PC-9 (cell line): ENCODE measurements around the gene ETNK2. TPM values are rescaled to one million over a fixed set of nuclear protein-coding genes. Genes with fewer than 3 reads are reported as not detected.

ENCODE experiments used
- BruUV-seq: library from RNA; stranded (reverse); fragments of 400-500 nt; replicated peaks from 2 replicates; lab custom pipeline; 2021; lab: Mats Ljungman, UMichigan
- CTCF ChIA-PET: fragments of 300-600 bp; sonication (Branson Sonifier 250); formaldehyde crosslinking; loops from one replicate; lab custom pipeline; 2022; ENCODE audit warnings: antibody characterized with exemption; lab: Charles Lee
- POLR2A ChIA-PET: fragments of 300-600 bp; sonication (Branson Sonifier 250); formaldehyde crosslinking; loops from one replicate; lab custom pipeline; 2022; ENCODE audit warnings: antibody characterized with exemption; ENCODE audit not compliant: unreplicated experiment; lab: Charles Lee
- DNase-seq, 2 experiments: peaks; one replicate each; pipeline versions ENCODE4 v3.0.0 to v3.0.0-alpha.2; 2015 to 2022; ENCODE audit warnings: mixed read lengths in 1 of 2
- H2AFZ ChIP-seq: fragments of 200-600 bp; sonication (generic); 2 replicates; pipeline ENCODE4 v1.8.1; 2017; ENCODE audit warnings: antibody characterized with exemption
- H3F3A ChIP-seq: fragments of 200-600 bp; sonication (generic); 2 replicates; pipeline ENCODE4 v1.8.1; 2017; ENCODE audit warnings: antibody characterized with exemption, mild to moderate bottlenecking, low read depth; ENCODE audit not compliant: insufficient read depth
- H3K27ac ChIP-seq: fragments of 200-600 bp; sonication (generic); 2 replicates; pipeline ENCODE4 v1.6.1; 2016; ENCODE audit warnings: mixed run types
- H3K27me3 ChIP-seq: fragments of 200-600 bp; sonication (generic); 2 replicates; pipeline ENCODE4 v1.6.1; 2016; ENCODE audit warnings: low read depth, mixed run types; ENCODE audit not compliant: insufficient read depth
- H3K36me3 ChIP-seq: fragments of 200-600 bp; sonication (generic); 2 replicates; pipeline ENCODE4 v1.6.1; 2016; ENCODE audit warnings: low read depth, mixed run types
- H3K4me1 ChIP-seq: fragments of 200-600 bp; sonication (generic); replicated peaks from 2 replicates; pipeline ENCODE4 v1.6.1; 2016; ENCODE audit warnings: mixed run types; ENCODE audit not compliant: insufficient read depth
- H3K4me2 ChIP-seq: fragments of 200-600 bp; sonication (generic); 2 replicates; pipeline ENCODE4 v1.6.1; 2017; ENCODE audit warnings: mixed run types
- H3K4me3 ChIP-seq: fragments of 200-600 bp; sonication (generic); 2 replicates; pipeline ENCODE4 v1.6.1; 2016; ENCODE audit warnings: mixed run types
- H3K79me2 ChIP-seq: fragments of 200-600 bp; sonication (generic); 2 replicates; pipeline ENCODE4 v1.6.1; 2017; ENCODE audit warnings: low read depth, mixed run types
- H3K9me2 ChIP-seq: fragments of 200-600 bp; sonication (generic); 2 replicates; pipeline ENCODE4 v1.8.1; 2017; ENCODE audit warnings: mild to moderate bottlenecking; ENCODE audit not compliant: insufficient read depth
- H3K9me3 ChIP-seq: fragments of 200-600 bp; sonication (generic); 2 replicates; pipeline ENCODE4 v1.8.1; 2016; ENCODE audit warnings: low read depth; ENCODE audit not compliant: insufficient read depth
- H4K20me1 ChIP-seq: fragments of 200-600 bp; sonication (generic); 2 replicates; pipeline ENCODE4 v1.8.1; 2017; ENCODE audit not compliant: insufficient read depth
- EZH2 ChIP-seq: fragments of 200-600 bp; sonication (generic); IDR thresholded peaks from 2 replicates; pipeline ENCODE4 v1.8.0; 2017; ENCODE audit warnings: antibody characterized with exemption, low read depth
- intact Hi-C: fragments of 100-400 bp; cut with micrococcal nuclease; formaldehyde crosslinking; loops from one replicate; pipeline ENCODE4 v1.10.0; 2022; ENCODE audit not compliant: unreplicated experiment
- total RNA-seq: library from RNA; stranded (reverse); gene quantifications from 2 replicates; pipeline ENCODE4 v1.2.3, GENCODE V29; 2021
- TF ChIP-seq, protein P1 (sequence below): fragments of 200-600 bp; sonication (generic); conservative IDR thresholded peaks from 2 replicates; pipeline ENCODE4 v1.6.1; 2017; ENCODE audit warnings: mixed run types, antibody characterized with exemption, mild to moderate bottlenecking, moderate library complexity

The ETNK2 gene
- total RNA-seq, 1 experiment from 2014 or later: 16.3 TPM

DNA sequence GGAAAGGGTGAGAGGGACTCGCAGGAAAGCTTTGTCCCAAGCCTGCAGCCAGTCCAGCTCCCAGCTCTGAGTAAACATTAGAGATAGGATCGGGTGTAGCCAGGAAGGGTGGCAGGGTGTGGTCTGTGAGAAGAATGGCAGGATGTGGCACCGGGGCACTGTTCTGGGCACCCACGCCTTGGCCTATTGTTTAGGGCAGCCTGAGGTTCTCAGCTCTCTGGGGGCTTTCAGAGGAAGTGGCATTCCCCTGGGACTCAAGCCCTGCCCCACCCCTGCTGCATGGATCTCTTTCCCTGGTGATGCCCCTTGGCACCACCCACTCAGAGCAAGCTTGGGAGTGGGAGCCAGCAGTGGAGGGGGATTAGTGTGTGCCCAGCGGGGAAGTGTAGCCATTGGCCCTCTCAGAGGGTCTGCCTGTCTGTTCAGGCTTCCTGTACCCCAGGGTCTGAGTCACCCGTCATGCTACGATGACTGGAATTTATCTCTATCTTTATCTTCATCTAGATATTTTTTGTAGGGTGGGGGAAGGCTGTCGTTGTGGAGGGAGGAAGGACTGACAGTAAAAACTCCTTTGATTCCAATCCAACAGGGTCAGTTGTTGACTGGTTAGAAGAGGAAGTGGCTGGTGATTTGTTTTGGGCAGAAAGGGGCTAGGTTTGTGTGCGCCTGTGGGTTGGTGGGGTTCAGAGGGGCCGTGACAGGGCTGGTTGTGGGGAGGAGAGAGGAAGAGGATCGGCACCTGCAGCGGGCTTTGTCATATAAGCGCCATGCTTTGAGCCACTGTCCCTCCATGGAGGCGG lies 47.3 kb downstream of the ETNK2 start:
- peak overlapping the region; percentile 38 for H3K4me3 ChIP-seq
- H3K9me2 ChIP-seq: no peaks in the 10 kb centered on the region
- ChIA-PET POLR2A (no interaction called here), CTCF (interaction anchor here (0.6 to 1.1 kb wide), 3 partner anchors 8 to 233 kb away, joined by 3 read pairs; no protein-coding TSS in a partner anchor)
- no peaks in the 10 kb centered on the region for H3K9me3 ChIP-seq
- H2AFZ ChIP-seq: no peak overlapping the region
- no TSS peak for BruUV-seq
- intact Hi-C loops: loop anchor here (1.0 to 2.0 kb wide), 4 partner anchors 22 to 234 kb away; no protein-coding TSS in a partner anchor
- peaks cover 85% of the 10 kb centered on the region for H3K4me1 ChIP-seq
- peak overlapping the region; percentile 96 for H3K27ac ChIP-seq
- H4K20me1 ChIP-seq: no peaks in the 10 kb centered on the region; the same call in 1 of the 2 replicates
- 0 out of 2 replicates have a peak, but pooled peaks cover 11% of the 10 kb centered on the region for H3K36me3 ChIP-seq
- peak overlapping the region; percentile 77 for H3K4me2 ChIP-seq
- H3F3A ChIP-seq: peaks cover 65% of the 10 kb centered on the region
- peak; percentile 88 to 92 for DNase-seq
- TF ChIP-seq EZH2: no peak
- TF ChIP-seq, protein P1, sequence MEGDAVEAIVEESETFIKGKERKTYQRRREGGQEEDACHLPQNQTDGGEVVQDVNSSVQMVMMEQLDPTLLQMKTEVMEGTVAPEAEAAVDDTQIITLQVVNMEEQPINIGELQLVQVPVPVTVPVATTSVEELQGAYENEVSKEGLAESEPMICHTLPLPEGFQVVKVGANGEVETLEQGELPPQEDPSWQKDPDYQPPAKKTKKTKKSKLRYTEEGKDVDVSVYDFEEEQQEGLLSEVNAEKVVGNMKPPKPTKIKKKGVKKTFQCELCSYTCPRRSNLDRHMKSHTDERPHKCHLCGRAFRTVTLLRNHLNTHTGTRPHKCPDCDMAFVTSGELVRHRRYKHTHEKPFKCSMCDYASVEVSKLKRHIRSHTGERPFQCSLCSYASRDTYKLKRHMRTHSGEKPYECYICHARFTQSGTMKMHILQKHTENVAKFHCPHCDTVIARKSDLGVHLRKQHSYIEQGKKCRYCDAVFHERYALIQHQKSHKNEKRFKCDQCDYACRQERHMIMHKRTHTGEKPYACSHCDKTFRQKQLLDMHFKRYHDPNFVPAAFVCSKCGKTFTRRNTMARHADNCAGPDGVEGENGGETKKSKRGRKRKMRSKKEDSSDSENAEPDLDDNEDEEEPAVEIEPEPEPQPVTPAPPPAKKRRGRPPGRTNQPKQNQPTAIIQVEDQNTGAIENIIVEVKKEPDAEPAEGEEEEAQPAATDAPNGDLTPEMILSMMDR: no peak
- H3K27me3 ChIP-seq: no peaks in the 10 kb centered on the region
- H3K79me2 ChIP-seq: peaks cover 93% of the 10 kb centered on the region

DNA sequence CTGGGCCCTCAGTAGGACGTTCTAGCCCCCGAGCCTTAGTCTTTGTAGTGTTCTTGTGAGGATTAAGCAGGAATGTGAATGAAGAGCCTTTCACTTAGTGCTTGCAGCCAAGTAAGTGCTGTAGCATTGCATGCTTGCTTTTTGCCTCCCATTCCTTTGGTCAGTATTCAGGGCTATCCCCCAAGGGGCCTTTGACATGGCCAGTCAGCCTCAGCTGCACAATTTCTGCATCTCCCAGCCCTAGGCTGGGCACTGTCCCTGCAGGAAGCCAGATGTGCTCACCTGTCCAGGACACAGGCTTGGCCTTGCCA lies 48.5 kb downstream of the ETNK2 start:
- no TSS peak for BruUV-seq
- POLR2A ChIA-PET: interaction anchor here (0.5 kb wide), 1 partner anchor 245 kb away, joined by 4 read pairs; no protein-coding TSS in a partner anchor
- Histone ChIP-seq H3K27ac (peak overlapping the region; percentile 96), H3F3A (peaks cover 70% of the 10 kb centered on the region), H3K27me3 (no peaks in the 10 kb centered on the region), H3K4me3 (peak overlapping the region; percentile 38; the same call in 1 of the 2 replicates), H3K79me2 (peaks cover 93% of the 10 kb centered on the region), H3K9me3 (no peaks in the 10 kb centered on the region), H3K4me2 (peak overlapping the region; percentile 77), H2AFZ (no peak overlapping the region), H3K9me2 (no peaks in the 10 kb centered on the region), H3K36me3 (0 out of 2 replicates have a peak, but pooled peaks cover 11% of the 10 kb centered on the region), H3K4me1 (peaks cover 77% of the 10 kb centered on the region), H4K20me1 (no peaks in the 10 kb centered on the region)
- CTCF ChIA-PET: interaction anchor here (0.6 kb wide), 1 partner anchor 232 kb away, joined by 5 read pairs; no protein-coding TSS in a partner anchor
- intact Hi-C loops: no loop called here
- peak in 1 of 2 experiments; percentile 54 for DNase-seq
- no peak for TF ChIP-seq EZH2
- TF ChIP-seq, protein P1: no peak

DNA sequence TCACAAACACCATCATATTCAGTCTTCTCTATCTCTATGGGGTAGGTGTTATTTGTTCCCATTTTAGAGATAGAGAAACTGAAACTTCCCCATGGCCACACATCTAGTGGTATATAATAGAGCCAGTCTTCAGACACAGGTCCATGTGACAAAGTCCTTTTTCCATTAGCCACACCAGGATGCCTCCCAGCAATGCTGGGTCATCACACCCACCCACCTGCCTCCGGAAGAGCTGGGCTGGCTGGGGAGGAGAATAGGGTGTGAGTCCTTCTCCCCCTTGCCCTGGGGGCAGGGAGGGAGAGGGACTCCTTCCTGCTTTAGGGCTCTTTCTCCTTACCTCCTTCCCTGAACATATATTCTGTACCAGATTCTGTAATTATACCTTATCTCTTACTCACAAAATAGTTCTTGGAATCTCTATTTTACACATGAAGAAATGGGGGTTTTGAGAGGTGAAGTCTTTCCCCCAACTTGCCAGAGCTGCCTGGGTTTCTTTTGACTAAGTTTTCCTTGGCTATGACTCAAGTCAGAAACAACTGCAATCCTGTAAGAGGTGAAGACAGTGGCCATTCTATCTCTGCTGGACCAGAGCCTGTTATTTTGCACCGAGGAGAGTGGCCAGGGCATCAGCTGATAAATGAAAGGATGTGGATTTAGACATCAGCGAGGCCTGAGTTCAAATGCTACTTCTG lies 49.0 kb downstream of the ETNK2 start:
- ChIA-PET POLR2A (interaction anchor here (0.5 to 0.6 kb wide), 2 partner anchors 245 to 464 kb away, joined by 4 to 12 read pairs; no protein-coding TSS in a partner anchor), CTCF (interaction anchor here (0.6 to 0.9 kb wide), 2 partner anchors 23 to 232 kb away, joined by 3 to 5 read pairs; no protein-coding TSS in a partner anchor)
- Histone ChIP-seq H3K79me2 (peaks cover 93% of the 10 kb centered on the region), H3K27ac (peak overlapping the region; percentile 96), H3K4me2 (peak overlapping the region; percentile 77), H3K9me3 (no peaks in the 10 kb centered on the region), H3K4me3 (peak overlapping the region; percentile 38; the same call in 1 of the 2 replicates), H3K9me2 (no peaks in the 10 kb centered on the region), H3K36me3 (0 out of 2 replicates have a peak, but pooled peaks cover 11% of the 10 kb centered on the region), H3F3A (peaks cover 70% of the 10 kb centered on the region), H2AFZ (no peak overlapping the region), H3K27me3 (no peaks in the 10 kb centered on the region), H4K20me1 (no peaks in the 10 kb centered on the region), H3K4me1 (peaks cover 82% of the 10 kb centered on the region)
- intact Hi-C loops: no loop called here
- TF ChIP-seq, protein P1: no peak
- no peak for TF ChIP-seq EZH2
- no TSS peak for BruUV-seq
- peak; percentile 86 to 96 for DNase-seq
